Lower leg skin (tissue), 4 donors: ENCODE data around the gene EEF1AKMT2. TPM values are rescaled to one million over a fixed set of nuclear protein-coding genes. Genes with fewer than 3 reads are reported as not detected.

Source experiments
- DNase-seq, 2 donors: peaks; one replicate each; pipeline ENCODE4 v3.0.0-alpha.2; 2019; ENCODE audit warnings: low spot score in 2 of 2
- H3K4me3 ChIP-seq: fragments of 200-600 bp; sonication (generic); 2 replicates; pipeline ENCODE4 v1.5.1; 2017; ENCODE audit warnings: mild to moderate bottlenecking, low read depth; ENCODE audit not compliant: poor library complexity, severe bottlenecking
- CTCF ChIP-seq, 3 donors: fragments of 450-650 bp; IDR thresholded peaks; one replicate each; pipeline ENCODE4 v1.5.1; 2016; ENCODE audit warnings: antibody characterized with exemption in 3 of 3, mild to moderate bottlenecking in 3 of 3, moderate library complexity in 2 of 3
- POLR2A ChIP-seq, 2 donors: fragments of 450-650 bp; IDR thresholded peaks; one replicate each; pipeline ENCODE4 v1.6.1; 2016 to 2017; ENCODE audit warnings: antibody characterized with exemption in 2 of 2, mild to moderate bottlenecking in 1 of 2, moderate library complexity in 1 of 2
- WGBS, 2 donors: methylation state at CpG; one replicate each; pipeline ENCODE4 v1.1.5; 2018; 5-methylcytosine and 5-hydroxymethylcytosine counted together
- intact Hi-C: fragments of 100-400 bp; cut with DNase I; formaldehyde crosslinking; loops from one replicate; pipeline ENCODE4 v1.15.0; 2023; ENCODE audit warnings: low total_unique reads
- total RNA-seq, 4 donors: library from RNA; depleted of rRNA; stranded (reverse); fragments of >200 nt; gene quantifications; one replicate each; pipeline ENCODE4 v1.1.0, GENCODE V29; 2016

EEF1AKMT2 gene
- total RNA-seq, 4 donors from 2014 or later: 10.6 to 18.8 (median 14.4) TPM

- no peak overlapping the region for H3K4me3 ChIP-seq
- intact Hi-C loops: loop anchor here (10.0 kb wide), 1 partner anchor 115 kb away; no protein-coding TSS in a partner anchor
- DNase-seq: peak in 1 of 2 donors; percentile 83
- TF ChIP-seq CTCF (IDR thresholded peaks at IDR 0.05) (no peak), POLR2A (IDR thresholded peaks at IDR 0.05) (no peak)
- 62 to 64% methylated on average over 13 of the region's 13 CpGs for WGBS, 2 donors
Observed at GRCh38 chr10:124739119-124739921, 52.4 kb downstream of the EEF1AKMT2 start.

GRCh38 chr10:124738441-124738840 lies 53.2 kb downstream of the EEF1AKMT2 start:
- WGBS, 2 donors: 67 to 78% methylated on average over 6 of the region's 6 CpGs
- no peak for TF ChIP-seq POLR2A (IDR thresholded peaks at IDR 0.05)
- no peak for TF ChIP-seq CTCF (IDR thresholded peaks at IDR 0.05)
- H3K4me3 ChIP-seq: no peak overlapping the region
- peak in 1 of 2 donors; percentile 80 for DNase-seq
- intact Hi-C loops: loop anchor here (10.0 kb wide), 1 partner anchor 114 kb away; no protein-coding TSS in a partner anchor

- intact Hi-C loops: loop anchor here (10.0 kb wide), 1 partner anchor 113 kb away; no protein-coding TSS in a partner anchor
- 47 to 53% methylated on average over 2 of the region's 2 CpGs for WGBS, 2 donors
Observed at GRCh38 chr10:124737708-124738107, 54.0 kb downstream of the EEF1AKMT2 start.

GRCh38 chr10:124737221-124737620 lies 54.5 kb downstream of the EEF1AKMT2 start:
- WGBS, 2 donors: 47 to 52% methylated on average over 7 of the region's 7 CpGs
- H3K4me3 ChIP-seq: no peak overlapping the region
- intact Hi-C loops: loop anchor here (10.0 kb wide), 1 partner anchor 112 kb away; no protein-coding TSS in a partner anchor
- TF ChIP-seq POLR2A (IDR thresholded peaks at IDR 0.05) (no peak), CTCF (IDR thresholded peaks at IDR 0.05) (no peak)
- peak in 1 of 2 donors; percentile 82 for DNase-seq

More at GRCh38 chr10:124737708-124738107, 54.0 kb downstream of the EEF1AKMT2 start:
- H3K4me3 ChIP-seq: no peak overlapping the region
- TF ChIP-seq POLR2A (IDR thresholded peaks at IDR 0.05): no peak
- no peak for TF ChIP-seq CTCF (IDR thresholded peaks at IDR 0.05)
- DNase-seq: no peak

GRCh38 chr10:124736491-124737136 lies 55.1 kb downstream of the EEF1AKMT2 start:
- intact Hi-C loops: loop anchor here (10.0 kb wide), 1 partner anchor 112 kb away; no protein-coding TSS in a partner anchor

More at GRCh38 chr10:124736491-124737136, 55.1 kb downstream of the EEF1AKMT2 start:
- WGBS, 2 donors: 17 to 22% methylated on average over 5 to 11 of the region's 11 CpGs
- TF ChIP-seq CTCF (IDR thresholded peaks at IDR 0.05) (no peak), POLR2A (IDR thresholded peaks at IDR 0.05) (no peak)
- no peak overlapping the region for H3K4me3 ChIP-seq
- peak; percentile 82 to 89 for DNase-seq
